Endothelial cell of umbilical vein (primary cell): ENCODE results near the gene EML3. TPM values are rescaled to one million over a fixed set of nuclear protein-coding genes. Genes with fewer than 3 reads are reported as not detected.
A peak's percentile ranks its signal among the peaks of the same experiment; 100 is the strongest.

ENCODE experiments used
- BruUV-seq: library from RNA; stranded (reverse); fragments of 400-500 nt; replicated peaks from 2 replicates; lab custom pipeline; 2021; lab: Mats Ljungman, UMichigan
- CTCF ChIA-PET: fragments of 300-600, 350-600 bp; sonication (Branson Sonifier 250); formaldehyde crosslinking; loops from one replicate; lab custom pipeline; 2021; ENCODE audit warnings: antibody characterized with exemption, inconsistent platforms; lab: Charles Lee
- POLR2A ChIA-PET: fragments of 300-600, 350-600 bp; sonication (Branson Sonifier 250); formaldehyde crosslinking; loops from one replicate; lab custom pipeline; 2021; ENCODE audit warnings: antibody characterized with exemption, inconsistent platforms; lab: Charles Lee
- DNase-seq: peaks from one replicate; pipeline ENCODE4 v3.0.0-alpha.2; 2011; ENCODE audit warnings: low read depth, low spot score
- FAIRE-seq: peaks from 2 replicates; lab custom pipeline; 2011; peaks lifted over from hg19 to GRCh38; lab: Jason Lieb, UNC
- H2AFZ ChIP-seq: 2 replicates; pipeline ENCODE4 v1.6.0; 2012; ENCODE audit warnings: low read depth, low read length, control low read depth, inconsistent platforms
- H3K27ac ChIP-seq: 2 replicates; pipeline ENCODE4 v1.5.1; 2011; ENCODE audit warnings: low read depth, mild to moderate bottlenecking, control low read depth, low read length, moderate library complexity; ENCODE audit not compliant: insufficient read depth
- H3K27me3 ChIP-seq, 2 experiments: 2 replicates each; pipeline versions ENCODE4 v1.6.0 to v1.6.1; 2011; ENCODE audit warnings: low read length in 2 of 2, mixed read lengths in 1 of 2; ENCODE audit not compliant: control insufficient read depth in 2 of 2, insufficient read depth in 2 of 2
- H3K36me3 ChIP-seq, 2 experiments: 2 replicates in 1 of 2; 3 replicates in 1 of 2; pipeline ENCODE4 v1.5.1; 2011; ENCODE audit warnings: low read length in 2 of 2, mild to moderate bottlenecking in 1 of 2, moderate library complexity in 1 of 2; ENCODE audit not compliant: control insufficient read depth in 2 of 2, insufficient read depth in 2 of 2; ENCODE audit errors: extremely low read depth in 1 of 2
- H3K4me1 ChIP-seq: 3 replicates; pipeline ENCODE4 v1.5.1; 2011; ENCODE audit warnings: mild to moderate bottlenecking, low read length; ENCODE audit not compliant: control insufficient read depth, insufficient read depth; ENCODE audit errors: extremely low read depth
- H3K4me2 ChIP-seq: 2 replicates; pipeline ENCODE4 v1.6.1; 2011; ENCODE audit warnings: low read length, control low read depth, mixed read lengths; ENCODE audit not compliant: insufficient read depth
- H3K4me3 ChIP-seq, 3 experiments: fragments of 200-600 bp in 1 of 3; sonication (generic), shearing (Covaris generic) in 1 of 3; replicated peaks in 1 of 3; 2 replicates each; pipeline ENCODE4 v1.5.1; 2011 to 2016; ENCODE audit warnings: control low read depth in 3 of 3, low read length in 3 of 3, mild to moderate bottlenecking in 2 of 3, inconsistent platforms in 1 of 3, low read depth in 1 of 3, moderate library complexity in 1 of 3; ENCODE audit not compliant: insufficient read depth in 1 of 3
- H3K79me2 ChIP-seq: 2 replicates; pipeline ENCODE4 v1.6.0; 2012; ENCODE audit warnings: low read length, inconsistent platforms; ENCODE audit not compliant: control insufficient read depth, insufficient read depth
- H3K9ac ChIP-seq: replicated peaks from 2 replicates; pipeline ENCODE3; 2011; ENCODE audit warnings: low read length, control low read depth; ENCODE audit not compliant: insufficient read depth; ENCODE audit errors: extremely low read depth
- H3K9me1 ChIP-seq: replicated peaks from 3 replicates; pipeline ENCODE4 v1.6.0; 2011; ENCODE audit warnings: mild to moderate bottlenecking, low read length; ENCODE audit not compliant: control insufficient read depth, insufficient read depth; ENCODE audit errors: extremely low read depth
- H3K9me3 ChIP-seq: replicated peaks from 2 replicates; pipeline ENCODE4 v1.5.1; 2012; ENCODE audit warnings: low read length, inconsistent platforms; ENCODE audit not compliant: control insufficient read depth, insufficient read depth
- H4K20me1 ChIP-seq: replicated peaks from 2 replicates; pipeline ENCODE3; 2011; ENCODE audit warnings: mild to moderate bottlenecking, low read length; ENCODE audit not compliant: control insufficient read depth, insufficient read depth; ENCODE audit errors: extremely low read depth
- CTCF ChIP-seq, 2 donors: IDR thresholded peaks; 1 replicate in 1 of 2; 2 replicates in 1 of 2; pipeline ENCODE4 v1.5.1; 2011; ENCODE audit warnings: low read length in 2 of 2, mild to moderate bottlenecking in 2 of 2, moderate library complexity in 2 of 2, control low read depth in 1 of 2, inconsistent platforms in 1 of 2, low read depth in 1 of 2; ENCODE audit not compliant: insufficient read depth in 1 of 2; ENCODE audit errors: extremely low read depth in 1 of 2
- EZH2 ChIP-seq: IDR thresholded peaks from 2 replicates; pipeline ENCODE4 v1.6.1; 2012; ENCODE audit warnings: borderline replicate concordance, low read depth, mild to moderate bottlenecking, moderate library complexity, low read length, inconsistent platforms; ENCODE audit not compliant: severe bottlenecking
- FOS ChIP-seq: IDR thresholded peaks from 2 replicates; pipeline ENCODE4 v1.6.1; 2011; ENCODE audit warnings: mild to moderate bottlenecking, low read length, moderate library complexity, borderline replicate concordance; ENCODE audit not compliant: insufficient read depth
- GATA2 ChIP-seq: IDR thresholded peaks from 2 replicates; pipeline ENCODE4 v1.7.0; 2011; ENCODE audit warnings: low read depth, mild to moderate bottlenecking, moderate library complexity, mixed read lengths, low read length; ENCODE audit not compliant: insufficient read length, insufficient read depth
- JUN ChIP-seq: IDR thresholded peaks from 2 replicates; pipeline ENCODE4 v1.6.1; 2011; ENCODE audit warnings: borderline replicate concordance, low read depth; ENCODE audit not compliant: insufficient read length, insufficient read depth
- MYC ChIP-seq: IDR thresholded peaks from one replicate; pipeline ENCODE4 v1.6.1; 2011; ENCODE audit warnings: mild to moderate bottlenecking, low read depth, low read length
- POLR2A ChIP-seq: IDR thresholded peaks from 2 replicates; pipeline ENCODE4 v1.6.1; 2012; ENCODE audit warnings: low read depth, mild to moderate bottlenecking, control low read depth, low read length
- POLR2AphosphoS5 ChIP-seq: IDR thresholded peaks from 2 replicates; pipeline ENCODE4 v1.6.1; 2012; ENCODE audit warnings: low read depth, mild to moderate bottlenecking, control low read depth, low read length, moderate library complexity; ENCODE audit not compliant: insufficient read depth
- dilution Hi-C: fragments of 300-500 bp; cut with MboI; formaldehyde crosslinking; loops from one replicate; pipeline ENCODE4 v1.15.0; 2019; ENCODE audit warnings: low sequenced_read_pairs; ENCODE audit not compliant: extremely low pct_ligation_motif_present
- intact Hi-C: fragments of 100-400 bp; cut with micrococcal nuclease; formaldehyde crosslinking; loops from one replicate; pipeline ENCODE4 v1.10.0; 2022
- polyA plus RNA-seq, 4 experiments: library from polyadenylated mRNA; depleted of rRNA in 3 of 4; stranded (reverse) in 3 of 4; unstranded in 1 of 4; fragments of >200 nt; gene quantifications; 2 replicates each; pipeline versions ENCODE4 v1.2.1 to v1.2.3, GENCODE V29; 2011 to 2012; ENCODE audit warnings: missing spikeins in 1 of 4
- total RNA-seq: library from RNA; stranded (reverse); gene quantifications from 2 replicates; pipeline ENCODE4 v1.2.3, GENCODE V29; 2021
- TF ChIP-seq, protein P1 (sequence below): IDR thresholded peaks from 2 replicates; pipeline ENCODE4 v1.6.1; 2011; ENCODE audit not compliant: insufficient read depth, insufficient read length

EML3 gene
- total and polyA plus RNA-seq, 2 donors (not counting 3 experiments of a cell fraction or from before 2014, with no cell fraction given) = 75.7 to 101 TPM

DNA sequence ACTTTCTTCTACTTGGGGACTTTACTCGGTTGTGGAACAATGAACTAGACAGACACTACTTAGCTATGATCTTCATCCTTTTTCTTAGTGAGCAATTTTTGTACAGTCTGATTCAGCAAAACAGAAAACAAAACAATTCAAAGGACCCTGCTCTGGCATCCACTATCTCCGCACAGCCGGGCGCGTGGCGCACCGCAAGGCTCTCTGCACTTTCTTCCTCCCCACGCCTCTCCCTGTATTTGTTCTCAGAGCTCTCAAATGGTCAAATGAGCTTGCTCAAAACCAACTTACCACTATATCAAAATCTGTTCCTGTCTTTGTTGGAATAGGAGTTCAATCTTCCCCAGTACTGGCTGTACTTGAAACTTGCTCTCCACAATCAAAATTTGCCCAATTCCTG lies 46.3 kb downstream of the EML3 start:
- CTCF ChIA-PET = interaction anchor here (0.7 to 15.7 kb wide), 4 partner anchors 22 to 171 kb away, joined by 3 to 376 read pairs (median 18); partner anchors contain the start of gene AHNAK
- no peak for DNase-seq

More for the DNA sequence above, 46.3 kb downstream of the EML3 start:
- peak; percentile 69 for FAIRE-seq
- Histone ChIP-seq H3K9me3 (no peaks in the 10 kb centered on the region), H3K4me1 (peaks cover 7% of the 10 kb centered on the region), H3K36me3 (peaks cover 35 to 42% of the 10 kb centered on the region in 2 experiments), H3K4me2 (no peak overlapping the region), H3K27me3 (no peaks in the 10 kb centered on the region), H3K27ac (no peak overlapping the region), H3K4me3 (no peak overlapping the region), H2AFZ (no peak overlapping the region), H4K20me1 (peaks cover 8% of the 10 kb centered on the region), H3K79me2 (peaks cover 71% of the 10 kb centered on the region), H3K9ac (no peak overlapping the region), H3K9me1 (no peaks in the 10 kb centered on the region)
- intact Hi-C loops = no loop called here
- BruUV-seq = no TSS peak
- TF ChIP-seq POLR2A = no peak
- TF ChIP-seq, protein P1, sequence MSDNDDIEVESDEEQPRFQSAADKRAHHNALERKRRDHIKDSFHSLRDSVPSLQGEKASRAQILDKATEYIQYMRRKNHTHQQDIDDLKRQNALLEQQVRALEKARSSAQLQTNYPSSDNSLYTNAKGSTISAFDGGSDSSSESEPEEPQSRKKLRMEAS = no peak
- no peak for TF ChIP-seq JUN
- TF ChIP-seq GATA2 = no peak
- no peak for TF ChIP-seq MYC
- no peak for TF ChIP-seq CTCF (IDR thresholded peaks at IDR 0.05; ENCODE audit: extremely low read depth in 1 of 2, insufficient read depth in 1 of 2, low read depth in 1 of 2, low read length in 2 of 2)
- no peak for TF ChIP-seq POLR2AphosphoS5
- no peak for TF ChIP-seq EZH2
- TF ChIP-seq FOS = no peak
- POLR2A ChIA-PET = interaction anchor here (1.6 kb wide), 1 partner anchor 8 kb away, joined by 5 read pairs; the partner anchor contains the start of gene EEF1G
- dilution Hi-C loops = no loop called here
